CD4-positive, CD25-positive, alpha-beta regulatory T cell (primary cell): Measurements from ENCODE around the gene MKNK1. TPM values are rescaled to one million over a fixed set of nuclear protein-coding genes. Genes with fewer than 3 reads are reported as not detected.

Source experiments
- ATAC-seq, 2 donors: fragments of 150-1000 bp; cut with Tn5 transposase; one replicate each; pipeline ENCODE4 v1.10.0; 2021; ENCODE audit warnings: low read depth in 2 of 2, moderate number of reproducible peaks in 2 of 2, moderate library complexity in 1 of 2
- DNase-seq, 3 donors: peaks; one replicate each; pipeline versions ENCODE4 v3.0.0 to v3.0.0-alpha.2; 2012 to 2022; ENCODE audit warnings: mixed read lengths in 1 of 3
- H3K27ac ChIP-seq: one replicate; pipeline ENCODE4 v1.7.0; 2013; ENCODE audit warnings: mild to moderate bottlenecking, low read length; ENCODE audit not compliant: insufficient read depth, poor library complexity, severe bottlenecking
- H3K27me3 ChIP-seq: one replicate; pipeline ENCODE4 v1.7.0; 2013; ENCODE audit warnings: low read length; ENCODE audit not compliant: control insufficient read depth, insufficient read depth
- H3K36me3 ChIP-seq: one replicate; pipeline ENCODE4 v1.7.0; 2013; ENCODE audit warnings: mild to moderate bottlenecking, low read length, moderate library complexity; ENCODE audit not compliant: control insufficient read depth, insufficient read depth
- H3K4me1 ChIP-seq: 2 replicates; pipeline ENCODE4 v1.7.0; 2013; ENCODE audit warnings: mild to moderate bottlenecking, low read length; ENCODE audit not compliant: insufficient read depth, control insufficient read depth, poor library complexity, severe bottlenecking
- H3K4me3 ChIP-seq: one replicate; pipeline ENCODE4 v1.7.0; 2013; ENCODE audit warnings: low read depth, mild to moderate bottlenecking, low read length, moderate library complexity
- H3K9me3 ChIP-seq, 2 experiments: 1 replicate in 1 of 2; 2 replicates in 1 of 2; pipeline ENCODE4 v1.7.0; 2013; ENCODE audit warnings: low read length in 2 of 2, mild to moderate bottlenecking in 1 of 2, moderate library complexity in 1 of 2; ENCODE audit not compliant: control insufficient read depth in 2 of 2
- H3K27ac Mint-ChIP-seq, 3 donors: one replicate each; pipeline ENCODE4 v1.8.0; 2020 to 2022; ENCODE audit warnings: mild to moderate bottlenecking in 3 of 3, mixed read lengths in 3 of 3, moderate library complexity in 2 of 3
- H3K27me3 Mint-ChIP-seq: one replicate; pipeline ENCODE4 v1.8.0; 2022; ENCODE audit warnings: mild to moderate bottlenecking, mixed read lengths
- H3K36me3 Mint-ChIP-seq: one replicate; pipeline ENCODE4 v1.8.0; 2020; ENCODE audit warnings: mixed read lengths
- H3K4me1 Mint-ChIP-seq, 4 donors: one replicate each; pipeline ENCODE4 v1.8.0; 2020 to 2022; ENCODE audit warnings: mixed read lengths in 4 of 4, mild to moderate bottlenecking in 1 of 4
- H3K4me3 Mint-ChIP-seq, 4 donors: one replicate each; pipeline ENCODE4 v1.8.0; 2020 to 2022; ENCODE audit warnings: mild to moderate bottlenecking in 4 of 4, mixed read lengths in 4 of 4, moderate library complexity in 3 of 4
- H3K9me3 Mint-ChIP-seq, 7 donors: one replicate each; pipeline ENCODE4 v1.8.0; 2020 to 2022; ENCODE audit warnings: mixed read lengths in 7 of 7, mild to moderate bottlenecking in 3 of 7, moderate library complexity in 2 of 7
- polyA plus RNA-seq, 4 donors: library from polyadenylated mRNA; unstranded; fragments of 300-500 nt; fragmentation: Illumina TruSeq; gene quantifications; one replicate each; pipeline ENCODE4 v1.2.3, GENCODE V29; 2021
- total RNA-seq: library from RNA; stranded (reverse); gene quantifications from one replicate; pipeline ENCODE4 v1.2.3, GENCODE V29; 2022

MKNK1 gene
- total and polyA plus RNA-seq, 5 donors from 2014 or later: 15.8 to 45.0 (median 16.8) TPM

DNA sequence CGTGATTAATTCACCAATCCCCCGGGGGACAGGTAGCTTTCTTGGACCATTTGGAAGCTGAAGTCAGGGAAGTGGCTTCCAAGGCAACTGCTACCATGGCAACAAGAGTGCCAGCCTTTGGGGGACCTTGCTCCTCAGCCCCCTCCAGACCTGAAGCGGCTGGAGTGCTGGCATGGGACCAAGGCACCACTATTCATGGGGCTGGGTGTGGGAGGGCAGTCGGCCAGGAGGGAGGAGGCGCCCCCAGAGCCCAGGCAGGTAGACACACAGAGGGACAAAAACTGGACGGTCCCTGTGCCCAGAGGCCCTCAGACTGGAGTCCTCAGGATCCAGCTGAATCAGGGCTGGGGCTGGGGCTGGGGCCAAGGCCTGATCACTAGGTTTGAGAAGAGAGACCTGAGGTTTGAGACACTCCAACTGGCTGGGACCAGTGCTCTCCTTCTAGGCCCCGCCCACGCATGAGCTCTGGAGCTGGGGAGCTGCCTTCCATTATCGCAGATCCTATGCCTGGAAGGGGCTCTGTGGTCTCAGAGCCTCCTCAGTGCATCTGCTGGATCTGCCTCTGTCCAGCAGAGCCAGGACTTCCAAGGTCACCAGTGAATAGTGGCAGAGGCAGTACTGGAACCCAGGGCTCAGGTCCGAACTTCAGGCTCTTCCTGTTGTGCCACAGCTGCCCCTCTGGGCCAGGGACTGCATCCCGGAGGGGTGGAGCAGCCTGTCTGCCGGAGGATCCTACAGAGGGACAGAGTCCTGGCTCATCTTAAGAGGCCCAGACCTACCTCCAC lies 49.3 kb downstream of the MKNK1 start:
- H3K4me3 ChIP-seq: no peak overlapping the region
- peaks cover 2% of the 10 kb centered on the region for H3K36me3 Mint-ChIP-seq
- ATAC-seq (no peak), DNase-seq (no peak)
- no peaks in the 10 kb centered on the region for H3K27me3 Mint-ChIP-seq
- H3K9me3 Mint-ChIP-seq: no peaks in the 10 kb centered on the region
- peaks cover 0 to 3% (median 2%) of the 10 kb centered on the region in 4 donors for H3K4me1 Mint-ChIP-seq
- H3K9me3 ChIP-seq: no peaks in the 10 kb centered on the region
- H3K4me3 Mint-ChIP-seq: no peak overlapping the region
- H3K4me1 ChIP-seq: peaks cover 3% of the 10 kb centered on the region
- H3K27ac ChIP-seq: no peak overlapping the region
- no peak overlapping the region for H3K27ac Mint-ChIP-seq
- H3K36me3 ChIP-seq: peaks cover 7% of the 10 kb centered on the region
- H3K27me3 ChIP-seq: no peaks in the 10 kb centered on the region

DNA sequence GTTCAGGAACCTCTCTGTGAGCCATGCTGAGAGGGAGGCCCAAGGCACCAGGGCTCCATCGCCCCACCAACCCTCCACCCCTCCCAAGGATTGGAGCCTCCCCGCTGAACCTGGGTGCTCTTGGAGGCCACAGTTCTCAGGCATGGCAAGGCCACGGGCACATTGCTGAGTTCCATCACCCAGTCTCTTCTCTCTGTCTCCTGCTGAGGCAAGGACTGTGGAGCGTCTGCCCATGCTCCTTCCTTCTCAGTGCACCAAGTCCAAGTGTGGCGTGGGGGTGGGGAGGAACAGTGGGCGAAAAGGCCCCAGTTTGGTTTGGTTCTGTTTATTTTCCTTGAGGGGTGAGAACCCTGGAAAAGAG lies 49.9 kb downstream of the MKNK1 start:
- Mint-ChIP-seq H3K4me3 (no peak overlapping the region), H3K27ac (peak overlapping the region in 1 of 3 donors; percentile 25), H3K9me3 (no peaks in the 10 kb centered on the region), H3K27me3 (no peaks in the 10 kb centered on the region), H3K36me3 (no peaks in the 10 kb centered on the region), H3K4me1 (peaks cover 0 to 8% (median 8%) of the 10 kb centered on the region in 4 donors)
- Histone ChIP-seq H3K4me1 (peaks cover 3% of the 10 kb centered on the region), H3K27ac (no peak overlapping the region), H3K4me3 (no peak overlapping the region), H3K36me3 (peaks cover 7% of the 10 kb centered on the region), H3K27me3 (no peaks in the 10 kb centered on the region), H3K9me3 (no peaks in the 10 kb centered on the region)
- no peak for DNase-seq
- ATAC-seq: no peak

DNA sequence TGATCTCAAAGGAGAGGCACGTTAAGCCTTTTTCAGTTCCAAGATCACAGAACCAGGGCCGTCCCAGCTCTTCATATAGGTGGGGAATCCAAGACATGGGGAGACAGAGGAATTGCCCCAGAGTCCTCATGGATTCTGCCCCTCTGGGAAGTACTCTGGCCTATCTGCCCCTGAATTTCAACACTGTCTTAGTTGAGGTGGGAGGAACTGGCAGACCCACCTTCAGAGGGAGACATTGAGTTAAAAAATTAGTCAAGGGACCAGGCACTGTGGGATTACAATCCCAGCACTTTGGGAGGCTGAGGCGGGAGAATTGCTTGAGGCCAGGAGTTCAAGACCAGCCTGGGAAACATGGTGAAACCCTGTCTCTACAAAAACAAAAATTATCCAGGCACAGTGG lies 50.6 kb downstream of the MKNK1 start:
- no peak for DNase-seq
- H3K27me3 Mint-ChIP-seq: no peaks in the 10 kb centered on the region

DNA sequence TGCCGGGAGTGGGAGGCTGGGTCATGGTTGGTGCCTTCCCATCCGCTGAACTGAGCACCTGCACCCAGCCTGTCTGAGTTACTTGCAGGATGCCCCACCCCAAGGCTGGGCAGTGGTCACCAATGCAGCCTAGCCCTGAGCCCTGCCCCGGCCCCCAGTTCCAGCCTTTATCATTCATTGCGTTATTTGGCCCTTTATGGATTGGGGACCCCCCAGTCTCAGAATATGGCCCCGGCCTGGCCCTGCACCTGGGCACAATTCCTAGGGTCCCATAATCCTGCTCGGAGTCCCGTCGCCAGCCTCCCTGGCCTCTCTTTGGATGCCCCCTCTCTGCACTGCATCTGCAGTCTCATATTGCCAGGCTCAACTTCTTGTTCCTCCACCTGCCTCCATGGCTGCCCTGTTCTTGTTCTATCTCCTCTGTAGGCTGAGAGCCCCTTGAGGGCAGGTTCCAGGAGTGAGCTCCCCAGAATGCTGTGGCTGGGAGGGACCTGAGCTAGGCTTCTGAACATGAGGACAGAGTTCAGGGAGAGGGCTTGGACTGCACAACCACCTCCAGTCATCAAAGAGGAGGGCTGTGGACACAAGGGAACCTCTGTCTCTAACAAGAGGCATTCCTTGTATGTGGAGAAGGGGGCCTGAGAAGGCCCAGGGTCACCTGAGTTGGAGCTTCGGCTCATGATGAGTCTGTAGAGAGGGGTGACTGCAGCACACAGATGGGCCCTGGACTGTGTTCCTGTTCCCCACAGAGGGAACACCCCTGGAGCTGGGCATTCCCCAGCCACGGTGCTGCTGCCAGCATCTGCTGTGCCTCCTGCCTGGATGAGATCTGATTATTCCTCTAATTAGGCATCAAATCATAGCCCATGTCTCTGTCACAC lies 51.5 kb downstream of the MKNK1 start:
- Histone ChIP-seq H3K9me3 (no peaks in the 10 kb centered on the region), H3K4me1 (peaks cover 3% of the 10 kb centered on the region), H3K36me3 (no peaks in the 10 kb centered on the region), H3K4me3 (no peak overlapping the region), H3K27ac (no peak overlapping the region), H3K27me3 (no peaks in the 10 kb centered on the region)
- no peak for DNase-seq
- peaks cover 6 to 12% (median 10%) of the 10 kb centered on the region in 4 donors for H3K4me1 Mint-ChIP-seq
- H3K27ac Mint-ChIP-seq: no peak overlapping the region
- ATAC-seq: no peak
- no peaks in the 10 kb centered on the region for H3K27me3 Mint-ChIP-seq
- H3K4me3 Mint-ChIP-seq: no peak overlapping the region
- H3K36me3 Mint-ChIP-seq: no peaks in the 10 kb centered on the region
- H3K9me3 Mint-ChIP-seq: no peaks in the 10 kb centered on the region

More for the DNA sequence above, 50.6 kb downstream of the MKNK1 start:
- Mint-ChIP-seq H3K9me3 (no peaks in the 10 kb centered on the region), H3K36me3 (no peaks in the 10 kb centered on the region), H3K4me1 (peaks cover 0 to 9% (median 8%) of the 10 kb centered on the region in 4 donors), H3K4me3 (no peak overlapping the region), H3K27ac (peak overlapping the region in 1 of 3 donors; percentile 79)
- no peak overlapping the region for H3K4me3 ChIP-seq
- no peak for ATAC-seq
- H3K27ac ChIP-seq: no peak overlapping the region
- peaks cover 3% of the 10 kb centered on the region for H3K4me1 ChIP-seq
- H3K36me3 ChIP-seq: peaks cover 4% of the 10 kb centered on the region
- no peaks in the 10 kb centered on the region for H3K9me3 ChIP-seq
- no peaks in the 10 kb centered on the region for H3K27me3 ChIP-seq

DNA sequence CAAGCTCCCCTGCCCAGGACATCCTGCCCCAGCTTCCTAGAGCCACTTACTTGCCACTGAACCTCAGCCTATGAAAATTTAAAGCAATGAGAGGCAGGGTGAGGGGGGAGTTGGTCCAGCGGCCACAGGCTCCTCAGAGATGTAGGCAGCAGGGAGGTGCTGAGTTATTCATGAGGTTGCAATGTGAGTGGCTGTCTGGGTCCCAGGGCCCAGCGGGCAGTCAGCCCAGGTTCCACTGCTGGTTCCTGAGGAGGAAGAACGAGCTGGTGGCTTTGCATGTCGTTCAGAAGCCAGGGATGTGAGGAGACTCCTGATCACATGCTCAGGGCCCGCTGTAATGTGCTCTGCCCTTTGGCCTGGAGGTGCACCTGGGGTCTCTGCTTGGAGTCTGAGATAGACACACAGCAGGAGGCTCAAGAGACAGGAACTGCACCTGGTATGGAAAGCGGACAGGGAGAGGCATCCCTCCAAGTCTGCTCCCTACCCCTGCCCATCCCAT lies 52.4 kb downstream of the MKNK1 start, which contains the start of gene KNCN:
KNCN (minus strand) TSS at position 51 of the 499 bp plus-strand sequence. CDS start 432 bp downstream, outside the sequence.
- H3K27me3 Mint-ChIP-seq: peaks cover 4% of the 10 kb centered on the region
- H3K4me3 Mint-ChIP-seq: no peak within 1 kb of the TSS

DNA sequence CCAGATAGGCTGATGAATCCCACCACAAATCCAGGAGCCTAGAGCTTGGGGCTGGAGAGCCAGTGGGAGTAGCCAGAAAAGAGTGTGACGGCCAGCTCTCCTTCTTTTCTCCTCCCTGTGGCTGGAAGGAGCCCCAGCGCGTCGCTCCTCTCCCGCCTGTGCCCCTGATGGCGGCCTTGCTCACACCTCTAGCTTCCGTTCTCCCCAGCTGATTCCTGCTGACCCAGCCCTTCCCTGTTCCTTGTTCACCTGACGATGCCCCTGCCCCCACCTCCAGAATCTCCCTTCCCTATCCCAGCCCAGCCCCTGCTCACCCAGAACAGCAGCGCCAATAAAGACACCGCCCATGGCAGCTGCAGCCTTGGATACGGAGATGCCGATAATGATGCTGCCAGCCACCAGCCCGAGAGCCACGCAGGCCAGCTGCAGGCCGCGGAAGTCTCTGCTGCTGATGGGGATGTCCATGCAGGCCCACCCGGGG lies 53.3 kb downstream of the MKNK1 start:
- no peaks in the 10 kb centered on the region for H3K27me3 ChIP-seq
- peaks cover 6 to 12% (median 10%) of the 10 kb centered on the region in 4 donors for H3K4me1 Mint-ChIP-seq
- DNase-seq: no peak
- H3K4me3 ChIP-seq: no peak overlapping the region
- H3K27me3 Mint-ChIP-seq: peaks cover 11% of the 10 kb centered on the region
- no peak overlapping the region for H3K27ac Mint-ChIP-seq
- H3K9me3 Mint-ChIP-seq: no peaks in the 10 kb centered on the region
- no peak overlapping the region for H3K4me3 Mint-ChIP-seq
- peaks cover 3% of the 10 kb centered on the region for H3K4me1 ChIP-seq
- no peaks in the 10 kb centered on the region for H3K36me3 ChIP-seq
- no peak overlapping the region for H3K27ac ChIP-seq
- no peak for ATAC-seq
- no peaks in the 10 kb centered on the region for H3K9me3 ChIP-seq
- no peaks in the 10 kb centered on the region for H3K36me3 Mint-ChIP-seq

More for the DNA sequence above, 52.4 kb downstream of the MKNK1 start, which contains the start of gene KNCN:
- no peak for ATAC-seq
- no peak within 1 kb of the TSS for H3K27ac Mint-ChIP-seq
- H3K4me1 Mint-ChIP-seq: peaks cover 6 to 12% (median 10%) of the 10 kb centered on the region in 4 donors
- no peaks in the 10 kb centered on the region for H3K36me3 Mint-ChIP-seq
- peaks cover 3% of the 10 kb centered on the region for H3K4me1 ChIP-seq
- H3K9me3 ChIP-seq: no peaks in the 10 kb centered on the region
- no peak within 1 kb of the TSS for H3K4me3 ChIP-seq
- H3K36me3 ChIP-seq: no peaks in the 10 kb centered on the region
- no peak within 1 kb of the TSS for H3K27ac ChIP-seq
- no peaks in the 10 kb centered on the region for H3K27me3 ChIP-seq
- no peaks in the 10 kb centered on the region for H3K9me3 Mint-ChIP-seq
- no peak for DNase-seq
